Fibroblast of mammary gland (primary cell): Measurements from ENCODE around the gene HPCAL1.

Source experiments
- DNase-seq: peaks from one replicate; pipeline ENCODE4 v3.0.0-alpha.2; 2010; ENCODE audit warnings: low read depth
- H3K4me3 ChIP-seq: 2 replicates; pipeline ENCODE4 v1.5.1; 2011; ENCODE audit warnings: low read depth, mild to moderate bottlenecking, low read length, moderate library complexity; ENCODE audit not compliant: control insufficient read depth
- TF ChIP-seq, protein P1 (sequence below): conservative IDR thresholded peaks from 2 replicates; pipeline ENCODE4 v1.5.1; 2011; ENCODE audit warnings: low read depth, low read length, inconsistent platforms; ENCODE audit not compliant: control insufficient read depth, insufficient read depth

HPCAL1 gene

DNA sequence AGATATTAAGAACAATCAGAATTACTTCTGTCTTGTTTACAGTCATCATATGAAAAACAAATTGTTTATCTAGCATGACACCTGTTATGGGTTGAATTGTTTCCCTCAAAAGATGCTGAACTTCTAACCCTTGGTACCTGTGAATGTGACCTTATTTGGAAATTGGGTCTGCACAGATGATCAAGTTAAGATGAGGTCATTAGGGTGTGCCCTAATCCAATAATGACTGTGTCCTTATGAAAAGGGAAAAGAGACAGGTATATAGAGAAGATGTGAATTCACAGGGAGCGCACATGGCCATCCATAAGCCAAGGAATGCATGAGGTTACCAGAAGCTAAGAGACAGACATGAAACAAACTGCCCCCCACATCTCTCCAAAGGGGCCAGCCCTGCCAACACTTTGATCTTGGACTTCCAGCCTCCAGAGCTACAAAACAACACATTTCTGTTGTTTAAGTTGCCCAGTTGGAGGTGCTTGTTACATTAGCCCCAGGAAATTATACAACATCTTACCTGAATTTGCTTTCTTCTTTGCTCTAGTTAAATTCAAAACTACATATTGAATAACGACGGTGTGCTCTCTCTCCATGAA, 2.3 kb upstream of the HPCAL1 start:
- DNase-seq, result no peak
- H3K4me3 ChIP-seq, result no peak overlapping the region
- TF ChIP-seq, protein P1, sequence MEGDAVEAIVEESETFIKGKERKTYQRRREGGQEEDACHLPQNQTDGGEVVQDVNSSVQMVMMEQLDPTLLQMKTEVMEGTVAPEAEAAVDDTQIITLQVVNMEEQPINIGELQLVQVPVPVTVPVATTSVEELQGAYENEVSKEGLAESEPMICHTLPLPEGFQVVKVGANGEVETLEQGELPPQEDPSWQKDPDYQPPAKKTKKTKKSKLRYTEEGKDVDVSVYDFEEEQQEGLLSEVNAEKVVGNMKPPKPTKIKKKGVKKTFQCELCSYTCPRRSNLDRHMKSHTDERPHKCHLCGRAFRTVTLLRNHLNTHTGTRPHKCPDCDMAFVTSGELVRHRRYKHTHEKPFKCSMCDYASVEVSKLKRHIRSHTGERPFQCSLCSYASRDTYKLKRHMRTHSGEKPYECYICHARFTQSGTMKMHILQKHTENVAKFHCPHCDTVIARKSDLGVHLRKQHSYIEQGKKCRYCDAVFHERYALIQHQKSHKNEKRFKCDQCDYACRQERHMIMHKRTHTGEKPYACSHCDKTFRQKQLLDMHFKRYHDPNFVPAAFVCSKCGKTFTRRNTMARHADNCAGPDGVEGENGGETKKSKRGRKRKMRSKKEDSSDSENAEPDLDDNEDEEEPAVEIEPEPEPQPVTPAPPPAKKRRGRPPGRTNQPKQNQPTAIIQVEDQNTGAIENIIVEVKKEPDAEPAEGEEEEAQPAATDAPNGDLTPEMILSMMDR, result no peak

DNA sequence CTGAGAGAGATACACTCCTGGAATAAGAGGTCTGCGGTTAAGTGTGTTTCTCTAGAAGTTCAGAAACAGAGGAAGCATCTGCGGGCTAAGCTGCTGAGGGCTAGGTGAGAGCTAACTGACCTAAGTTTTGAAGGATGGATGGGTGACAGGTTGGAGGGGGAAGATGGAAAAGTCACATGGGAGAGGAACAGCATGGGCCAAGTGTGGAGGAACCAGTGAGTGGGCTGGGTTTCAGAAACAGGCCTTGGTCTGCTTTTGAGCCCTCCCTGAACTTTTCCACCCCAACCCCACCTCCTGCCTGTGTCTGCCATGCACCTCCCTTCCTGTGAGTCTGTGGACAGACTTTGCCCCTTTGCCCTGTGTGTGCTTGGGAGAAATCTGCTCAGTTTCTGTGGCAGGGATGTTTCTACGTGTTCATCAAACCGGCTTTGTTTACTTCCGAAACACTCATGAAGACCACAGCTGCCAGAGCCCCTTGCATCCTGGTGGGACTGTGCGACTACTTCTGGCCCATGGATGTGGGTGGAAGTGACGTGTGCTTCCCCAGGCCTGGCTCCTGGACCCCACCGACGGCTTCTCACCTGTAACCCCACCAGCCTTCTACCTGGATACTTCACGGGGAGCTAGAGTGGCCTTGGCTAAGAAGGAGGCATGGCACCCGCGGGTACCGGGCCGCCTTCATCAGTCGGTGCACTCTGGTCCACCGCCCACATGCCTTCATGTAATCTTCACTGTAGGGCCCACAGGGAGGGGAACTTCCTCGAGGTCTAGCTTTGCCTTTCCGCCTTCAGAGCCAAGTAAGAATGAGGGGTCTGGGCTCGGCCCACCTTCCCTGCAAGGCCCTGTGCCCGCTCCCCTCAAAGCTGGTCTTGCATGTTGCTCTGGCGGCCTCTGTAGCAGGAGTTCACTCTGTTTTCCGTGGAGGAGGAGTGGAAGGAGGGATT, 1.4 kb upstream of the HPCAL1 start:
- DNase-seq, result no peak
- no peak overlapping the region for H3K4me3 ChIP-seq
- TF ChIP-seq, protein P1, result no peak

DNA sequence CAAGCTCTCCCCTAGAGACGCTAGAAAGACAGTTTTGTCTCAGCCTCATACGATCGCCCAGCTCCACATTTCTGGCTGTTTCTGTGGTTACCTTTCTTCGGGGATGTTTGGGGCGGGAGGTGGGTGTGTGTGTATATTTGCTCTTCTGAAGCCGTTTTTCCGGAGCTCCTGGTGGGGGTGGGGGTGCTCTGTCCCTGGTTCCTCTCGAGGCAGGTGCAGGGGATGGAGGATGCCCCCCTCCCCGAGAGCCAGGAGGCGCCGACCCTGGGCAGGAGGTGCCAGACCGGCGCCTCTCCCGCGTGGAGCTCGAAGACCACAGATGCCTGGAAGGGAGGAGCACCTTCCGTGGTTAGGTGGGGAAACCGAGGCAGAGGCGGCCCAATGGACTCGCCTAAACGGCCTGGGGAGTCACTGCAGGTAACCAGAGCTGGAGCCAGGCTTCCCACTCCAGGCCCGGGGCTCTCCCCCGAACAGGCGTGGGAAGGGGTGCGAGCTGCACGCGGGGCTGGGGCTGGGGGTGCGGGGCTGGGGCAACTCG, 694 bp upstream of the HPCAL1 start:
- no peak for DNase-seq
- TF ChIP-seq, protein P1, result no peak
- peak overlapping the region; percentile 32 for H3K4me3 ChIP-seq

DNA sequence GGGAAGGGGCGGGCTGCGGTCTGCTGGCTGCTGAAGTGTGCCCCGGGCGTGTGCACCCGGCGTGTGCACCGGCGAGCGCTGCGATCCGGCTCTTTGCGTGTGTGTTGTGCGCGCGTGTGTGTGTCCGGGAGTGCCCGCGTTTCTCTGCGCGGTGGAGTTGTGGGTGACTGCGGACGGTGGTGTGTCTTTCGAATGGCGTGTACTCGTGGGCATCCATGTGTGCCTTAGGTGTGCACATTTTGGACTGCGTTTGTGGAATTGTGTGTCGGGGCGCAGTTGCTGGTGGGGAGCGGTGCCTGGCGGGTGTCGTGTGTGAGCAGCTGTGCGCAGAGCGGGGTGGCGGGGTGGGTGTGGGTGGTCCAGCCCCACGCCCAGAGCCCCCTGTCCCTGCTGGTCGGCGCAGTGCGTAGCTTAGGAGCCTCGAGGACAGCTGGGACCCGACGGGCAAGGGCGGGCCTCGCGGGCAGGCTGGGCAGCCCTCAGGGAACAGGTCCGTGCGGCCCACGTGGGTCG, 533 bp downstream of the HPCAL1 start:
- H3K4me3 ChIP-seq, result peak overlapping the region; percentile 76
- TF ChIP-seq, protein P1, result no peak
- no peak for DNase-seq

DNA sequence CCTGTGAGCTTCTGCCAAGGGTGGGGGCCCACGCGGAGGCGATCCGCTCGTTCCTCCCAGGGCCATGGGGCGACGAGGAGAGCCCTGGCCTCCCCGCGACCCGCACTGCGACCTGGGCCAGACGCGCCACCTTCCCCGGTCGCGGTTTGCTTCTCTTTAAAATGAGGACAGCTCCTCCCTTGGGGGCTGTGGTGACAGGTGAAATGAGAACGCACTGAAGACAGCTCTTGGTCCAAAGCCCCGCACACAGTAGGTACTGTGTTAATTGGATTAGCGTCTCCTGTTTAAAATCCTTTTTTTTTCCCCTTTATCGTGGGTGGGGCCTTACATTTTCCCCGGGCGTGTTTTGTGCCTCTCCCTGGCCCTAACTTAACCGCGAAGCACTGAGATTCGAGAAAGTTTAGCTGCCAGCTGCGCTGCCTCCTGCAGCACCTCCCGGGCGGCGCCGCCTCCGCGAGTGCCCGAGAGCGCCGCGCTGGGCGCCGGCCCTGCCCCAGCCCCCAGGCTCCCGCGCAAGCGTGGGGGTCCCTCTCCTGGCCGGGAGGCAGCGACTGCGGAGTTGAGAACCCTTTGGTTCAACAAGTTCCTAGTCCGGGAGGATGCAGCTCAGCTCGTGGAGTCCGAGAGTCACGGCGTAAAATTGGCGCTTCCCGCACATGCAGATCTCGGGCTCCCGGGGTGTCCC, 1.1 kb downstream of the HPCAL1 start:
- DNase-seq, result peak; percentile 54
- TF ChIP-seq, protein P1, result no peak
- H3K4me3 ChIP-seq, result peak overlapping the region; percentile 76
